ENCODE results near the gene ARHGAP27. TPM values are rescaled to one million over a fixed set of nuclear protein-coding genes. Genes with fewer than 3 reads are reported as not detected.
"Not testable (repeated sequence)": the region's sequence is repeated elsewhere in the genome, so short reads cannot be mapped to it uniquely, and the experiment has no call there.

Gene ARHGAP27
- total RNA-seq, 1 donor from 2014 or later = 33.2 TPM

- DNase-seq (ENCODE audit: low spot score) = not testable (repeated sequence)
These were observed 15.0 kb upstream of the ARHGAP27 start for GRCh38 chr17:45447650-45448049.

- not testable (repeated sequence) for DNase-seq (ENCODE audit: low spot score)
These were observed 14.4 kb upstream of the ARHGAP27 start for GRCh38 chr17:45446872-45447625.

GRCh38 chr17:45445901-45446743 is 13.5 kb upstream of the ARHGAP27 start:
- DNase-seq (ENCODE audit: low spot score) = not testable (repeated sequence)

GRCh38 chr17:45444856-45445820 is 12.5 kb upstream of the ARHGAP27 start:
- not testable (repeated sequence) for DNase-seq (ENCODE audit: low spot score)

GRCh38 chr17:45444301-45444700 is 11.6 kb upstream of the ARHGAP27 start:
- not testable (repeated sequence) for DNase-seq (ENCODE audit: low spot score)

- not testable (repeated sequence) for DNase-seq (ENCODE audit: low spot score)
These were observed 10.9 kb upstream of the ARHGAP27 start for GRCh38 chr17:45443371-45444260.

GRCh38 chr17:45441526-45442310 is 9.0 kb upstream of the ARHGAP27 start:
- no peak for DNase-seq (ENCODE audit: low spot score)

GRCh38 chr17:45440839-45441515 is 8.3 kb upstream of the ARHGAP27 start:
- DNase-seq (ENCODE audit: low spot score) = not testable (repeated sequence)

- DNase-seq (ENCODE audit: low spot score) = no peak
These were observed 7.6 kb upstream of the ARHGAP27 start for GRCh38 chr17:45440161-45440778.

GRCh38 chr17:45438931-45439610 is 6.4 kb upstream of the ARHGAP27 start:
- DNase-seq (ENCODE audit: low spot score) = no peak

- DNase-seq (ENCODE audit: low spot score) = no peak
These were observed 5.0 kb upstream of the ARHGAP27 start for GRCh38 chr17:45437465-45438283.

- DNase-seq (ENCODE audit: low spot score) = no peak
These were observed 4.2 kb upstream of the ARHGAP27 start for GRCh38 chr17:45436625-45437464.

- DNase-seq (ENCODE audit: low spot score) = no peak
These were observed 3.5 kb upstream of the ARHGAP27 start for GRCh38 chr17:45436161-45436560.

- DNase-seq (ENCODE audit: low spot score) = no peak
These were observed 2.8 kb upstream of the ARHGAP27 start for GRCh38 chr17:45435481-45435880.

- DNase-seq (ENCODE audit: low spot score) = no peak
These were observed 477 bp upstream of the ARHGAP27 start for GRCh38 chr17:45433159-45433535.
